HG03432 (cell line): ENCODE measurements around the gene TMOD2.

Experiments used
- ATAC-seq: cut with Tn5 transposase; IDR thresholded peaks from one replicate; pipeline ENCODE4 v1.9.1; 2021; ENCODE audit warnings: mild to moderate bottlenecking, moderate library complexity; ENCODE audit not compliant: unreplicated experiment

The TMOD2 gene

DNA sequence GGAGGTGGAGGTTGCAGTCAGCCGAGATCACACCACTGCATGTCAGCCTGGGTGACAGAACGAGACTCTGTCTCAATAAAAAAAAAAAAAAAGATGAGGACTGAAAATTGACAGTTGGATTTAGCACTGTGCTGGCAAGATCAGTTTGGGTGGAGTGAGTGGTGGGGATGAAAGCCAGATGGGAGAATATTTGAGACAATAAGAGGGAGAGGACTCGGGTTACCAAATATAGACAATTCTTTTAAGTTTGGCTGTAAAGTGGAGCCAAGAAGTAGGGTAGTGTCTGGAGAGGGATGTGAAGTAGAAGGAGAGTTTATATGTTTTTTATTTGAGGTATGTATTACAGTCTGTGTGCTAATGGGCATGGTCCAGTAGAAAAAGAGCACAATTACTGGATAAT, 98.5 kb downstream of the TMOD2 start:
- ATAC-seq: no peak

DNA sequence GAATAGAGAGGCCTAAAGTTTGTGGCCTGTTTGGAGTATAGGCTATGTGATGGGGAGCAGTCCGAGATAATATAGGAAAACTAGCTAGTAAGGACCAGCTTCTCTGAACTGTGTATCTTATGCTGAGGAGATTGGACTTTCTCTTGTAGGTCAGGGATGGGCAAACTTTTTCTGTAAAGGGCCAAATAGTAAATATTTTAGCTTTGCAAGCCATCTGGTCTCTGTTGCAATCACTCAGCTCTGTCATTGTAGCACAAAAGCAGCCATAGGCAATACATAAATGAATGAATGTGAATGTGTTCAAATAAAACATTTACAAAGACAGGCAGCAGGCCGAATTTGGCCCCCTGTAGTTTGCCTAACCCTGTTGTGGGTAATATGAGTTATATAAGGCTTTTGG, 102.6 kb downstream of the TMOD2 start:
- ATAC-seq: no peak

DNA sequence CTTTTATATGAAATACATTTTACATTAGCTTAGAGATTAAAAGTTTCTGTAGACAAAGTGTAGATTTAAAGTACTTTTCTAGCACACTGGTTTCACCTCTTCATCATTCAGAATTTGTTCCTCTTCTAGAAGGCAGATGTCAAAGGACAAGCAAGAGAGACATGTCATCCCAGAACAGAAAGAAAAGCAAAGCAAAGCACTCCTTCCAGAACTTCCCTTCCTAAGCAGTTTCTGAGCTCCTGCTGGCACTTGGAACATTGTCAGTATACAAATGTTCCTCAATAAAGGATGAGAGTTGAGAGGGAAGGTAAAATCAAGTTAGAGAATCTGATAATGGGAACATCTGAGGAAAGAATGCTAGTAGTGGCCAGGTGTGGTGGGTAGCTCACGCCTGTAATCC, 104.2 kb downstream of the TMOD2 start:
- ATAC-seq: no peak

DNA sequence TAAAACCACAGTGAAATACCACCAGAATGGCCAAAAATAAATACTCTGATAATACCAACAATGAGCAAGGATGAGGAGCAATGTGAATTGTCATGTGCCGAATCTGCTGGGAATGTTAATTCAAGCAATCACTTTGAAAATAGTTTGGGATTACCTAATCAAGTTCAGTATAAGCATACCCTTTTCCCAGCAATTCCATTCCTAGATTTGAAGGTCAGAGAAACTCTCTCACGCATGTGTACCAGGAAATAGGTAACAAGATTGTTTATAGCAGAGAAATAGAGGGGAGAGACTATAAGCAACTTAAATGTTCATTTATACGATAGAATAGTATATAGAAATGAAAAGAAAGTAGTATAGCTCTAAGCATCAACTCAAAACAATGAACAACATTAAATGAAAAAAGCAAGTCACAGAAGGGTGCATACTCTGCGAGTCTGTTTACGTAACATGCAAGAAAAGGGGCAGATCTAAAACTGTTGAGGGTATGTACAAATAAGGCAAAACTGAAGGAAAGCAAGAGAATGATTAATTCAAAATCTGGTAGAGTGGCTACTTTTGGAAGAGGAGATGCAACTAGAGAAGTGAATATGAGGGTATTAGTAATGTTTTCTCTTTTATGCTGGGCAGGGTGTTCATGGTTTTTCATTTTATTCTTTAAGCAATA, 105.5 kb downstream of the TMOD2 start:
- no peak for ATAC-seq

DNA sequence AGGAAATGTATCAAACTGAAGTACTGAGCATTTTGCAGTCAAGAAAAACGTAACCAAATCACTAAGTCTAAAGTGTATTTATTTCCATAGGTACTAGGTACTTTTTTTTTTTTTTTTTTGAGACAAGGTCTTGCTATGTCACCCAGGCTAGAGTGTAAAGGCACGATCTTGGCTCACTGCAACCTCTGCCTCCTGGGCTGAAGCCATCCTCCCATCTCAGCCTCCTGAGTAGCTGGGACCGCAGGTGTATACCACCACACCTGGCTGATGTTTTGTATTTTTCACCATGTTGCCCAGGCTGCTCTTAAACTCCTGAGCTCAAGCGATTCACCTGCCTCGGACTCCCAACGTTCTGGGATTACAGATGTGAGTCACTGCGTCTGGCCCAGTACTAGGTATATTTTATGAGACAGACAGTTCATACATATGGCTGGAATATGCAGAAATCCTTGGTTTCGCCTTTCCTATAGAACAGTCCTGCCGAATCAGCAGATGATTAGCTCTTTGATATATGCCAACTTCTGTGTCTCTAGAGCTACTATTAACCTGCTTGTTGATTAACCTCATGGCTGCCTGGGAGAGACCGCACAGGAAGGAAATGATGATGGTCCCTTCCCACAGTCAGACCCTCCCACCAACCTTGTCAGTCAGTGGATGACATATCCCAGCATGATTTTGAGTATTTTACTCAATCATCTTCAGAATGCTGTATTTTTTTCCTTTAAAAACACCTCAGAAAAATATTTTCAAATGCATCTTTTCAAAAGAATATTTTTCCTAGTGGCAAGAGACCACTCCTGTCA, 110.4 kb downstream of the TMOD2 start:
- ATAC-seq: no peak

DNA sequence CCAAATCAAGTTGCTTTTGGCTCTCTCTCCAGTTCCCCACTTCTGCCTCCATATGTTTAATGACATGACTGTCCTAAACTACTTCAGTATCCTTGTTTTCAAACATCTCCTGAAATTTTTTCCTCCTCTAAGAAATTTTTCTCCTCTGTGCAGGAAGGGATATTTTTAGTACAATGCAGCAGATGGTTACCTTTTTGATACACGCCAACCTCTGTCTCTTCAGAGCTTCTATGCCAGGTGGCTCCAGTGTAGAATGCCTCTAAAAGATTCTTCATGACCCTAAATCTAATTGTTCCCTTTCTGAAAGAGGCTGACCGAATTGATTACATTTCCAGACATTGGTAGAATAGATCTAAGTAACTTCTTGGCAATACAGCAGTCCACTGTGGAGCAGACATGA, 111.7 kb downstream of the TMOD2 start:
- ATAC-seq: no peak

DNA sequence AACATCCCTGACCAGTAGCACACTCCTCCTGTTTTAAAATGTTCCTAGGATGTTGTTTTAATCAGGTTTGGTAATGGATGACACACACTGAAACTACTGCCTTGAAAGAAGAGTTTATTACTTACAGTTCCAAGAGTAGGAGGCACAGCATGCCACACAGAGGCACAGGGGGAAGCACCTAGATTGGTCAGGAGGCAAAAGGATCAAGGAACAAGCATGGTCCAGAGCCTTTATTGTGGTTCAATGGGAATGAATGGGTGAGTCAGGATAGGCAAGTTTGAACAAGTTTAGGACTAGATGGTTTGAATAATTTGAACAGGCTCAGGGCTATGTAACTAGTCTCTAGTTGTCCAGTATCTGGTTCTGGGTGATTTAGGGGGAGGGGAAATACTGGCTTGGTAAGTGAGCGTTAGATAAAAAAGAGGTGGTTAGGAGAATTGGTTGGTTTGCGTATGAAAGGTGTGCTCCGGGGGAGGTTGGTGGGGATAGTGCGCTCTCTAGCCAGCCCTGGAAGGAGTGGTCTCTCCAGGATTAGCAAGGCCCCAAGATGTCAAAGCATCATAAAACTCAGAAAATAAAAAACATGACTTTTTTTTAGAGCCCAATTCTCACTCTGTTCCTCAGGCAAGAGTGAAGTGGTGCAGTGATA, 113.1 kb downstream of the TMOD2 start:
- no peak for ATAC-seq

DNA sequence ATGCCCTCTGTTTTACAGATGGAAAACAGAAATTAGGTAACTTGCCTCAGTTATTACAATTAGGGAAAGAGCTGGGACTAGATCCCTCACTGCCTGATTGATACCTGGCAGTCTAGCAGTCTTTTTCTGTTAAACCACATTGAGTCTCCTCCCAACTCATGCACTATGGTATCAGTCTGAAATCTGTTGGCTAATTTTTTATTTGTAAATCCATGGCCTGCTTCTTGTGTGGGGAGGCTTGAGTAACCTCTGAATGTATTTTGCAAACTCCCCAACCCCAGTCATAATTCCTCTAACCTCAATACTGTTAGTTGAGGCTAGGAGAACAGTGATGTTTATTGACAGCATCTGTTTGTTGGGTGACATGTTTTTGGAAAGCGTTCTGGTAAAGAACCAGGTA, 113.9 kb downstream of the TMOD2 start:
- no peak for ATAC-seq
